KBM-7 (cell line): Measurements from ENCODE around the gene CD300LD.
"Not testable (repeated sequence)": the region's sequence is repeated elsewhere in the genome, so short reads cannot be mapped to it uniquely, and the experiment has no call there.

ENCODE experiments used
- DNase-seq: peaks from one replicate; pipeline ENCODE4 v3.0.0-alpha.2; 2015
- in situ Hi-C: fragments of 300-500 bp; cut with MboI; formaldehyde crosslinking; loops from 2 replicates; pipeline ENCODE4 v1.14.3; 2020; ENCODE audit warnings: low sequenced_read_pairs, low pct_unique_long_range_greater_than_20kb, mixed read lengths

The CD300LD gene

GRCh38 chr17:74579900-74580299 lies 12.2 kb downstream of the CD300LD start:
- peak; percentile 16 for DNase-seq
- in situ Hi-C loops, result no loop called here

- DNase-seq, result no peak
- in situ Hi-C loops, result no loop called here
Observed at GRCh38 chr17:74578979-74579378, 13.1 kb downstream of the CD300LD start.

DNA sequence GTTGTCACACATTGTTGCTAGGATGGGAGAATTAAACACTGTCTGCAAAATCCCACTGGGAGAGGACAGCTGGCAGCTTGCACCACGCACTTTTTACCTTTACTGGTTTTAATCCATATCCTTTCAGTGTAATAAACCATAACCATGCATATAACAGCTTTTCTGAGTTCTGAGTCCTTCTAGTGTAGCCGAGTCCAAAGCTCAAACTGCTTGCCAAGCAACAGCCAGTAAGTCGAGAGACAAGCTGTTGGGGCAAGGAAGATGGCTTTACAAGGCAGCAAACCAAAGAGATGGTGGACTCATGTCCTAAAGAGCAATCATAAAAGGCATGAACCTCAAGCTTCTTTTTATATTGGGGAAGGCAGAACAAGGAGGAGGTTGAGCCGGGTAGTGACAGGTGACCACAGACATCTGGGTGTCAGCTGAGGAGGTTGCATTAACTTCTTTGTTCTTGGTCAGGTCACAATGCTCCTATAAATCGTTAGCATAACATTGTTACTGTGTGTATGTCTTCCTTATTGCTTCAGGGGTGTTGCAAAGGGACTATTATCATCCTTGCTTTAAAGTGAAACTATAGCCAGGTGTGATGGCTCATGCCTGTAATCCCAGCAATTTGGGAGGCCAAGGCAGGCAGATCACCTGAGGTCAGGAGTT lies 17.5 kb downstream of the CD300LD start:
- DNase-seq, result no peak
- in situ Hi-C loops, result no loop called here

- in situ Hi-C loops, DNase-seq: not testable (repeated sequence)
Observed at GRCh38 chr17:74573635-74574034, 18.4 kb downstream of the CD300LD start.

DNA sequence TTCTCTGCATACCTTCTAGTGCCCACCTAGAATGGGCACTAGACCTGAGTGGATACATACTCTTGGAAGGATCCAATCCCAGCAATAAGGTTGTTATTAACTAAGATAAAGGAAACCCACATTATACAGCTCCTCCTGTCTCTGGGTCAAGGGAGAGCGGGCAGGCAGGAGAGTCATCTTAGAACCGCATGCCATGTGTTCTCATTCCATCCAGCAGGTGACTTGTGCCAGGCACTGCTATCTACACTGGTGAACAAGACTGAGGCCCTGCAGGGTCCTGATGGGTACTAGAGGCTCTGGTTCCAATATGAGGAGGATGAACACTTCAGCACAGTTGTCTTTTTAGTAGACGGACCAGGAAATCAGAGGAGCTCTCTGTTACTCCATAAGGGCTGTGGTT lies 18.9 kb downstream of the CD300LD start:
- no peak for DNase-seq
- in situ Hi-C loops, result no loop called here

DNA sequence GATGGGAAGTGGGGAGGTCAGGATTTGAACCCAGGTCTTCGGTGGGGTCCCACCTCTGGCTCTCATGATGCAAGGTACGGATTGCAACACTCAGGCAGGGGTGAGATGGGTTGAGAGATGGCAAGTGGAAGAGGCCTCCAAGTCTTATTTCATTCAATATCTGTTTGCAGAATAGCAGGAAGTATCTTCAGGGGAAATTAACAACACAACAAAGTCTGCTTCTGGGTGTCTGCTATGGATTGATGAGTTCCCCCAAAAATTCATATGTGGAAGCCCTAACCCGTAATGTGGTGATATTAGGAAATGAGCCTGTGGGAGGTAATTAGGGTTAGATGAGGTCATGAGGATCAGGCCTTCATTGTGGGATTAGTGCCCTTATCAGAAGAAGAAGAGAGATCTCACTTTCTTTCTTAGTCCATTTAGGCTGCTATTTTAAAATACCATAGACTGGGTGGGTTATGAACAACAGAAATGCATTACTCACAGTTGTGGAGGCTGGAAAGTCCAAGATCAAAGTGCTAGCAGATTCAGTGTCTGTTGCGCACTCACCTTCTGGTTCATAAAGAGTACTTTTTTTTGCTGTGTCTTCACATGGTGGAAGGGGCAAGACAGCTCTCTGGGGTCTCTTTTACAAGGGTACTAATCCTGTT lies 20.3 kb downstream of the CD300LD start:
- no peak for DNase-seq
- in situ Hi-C loops, result no loop called here

DNA sequence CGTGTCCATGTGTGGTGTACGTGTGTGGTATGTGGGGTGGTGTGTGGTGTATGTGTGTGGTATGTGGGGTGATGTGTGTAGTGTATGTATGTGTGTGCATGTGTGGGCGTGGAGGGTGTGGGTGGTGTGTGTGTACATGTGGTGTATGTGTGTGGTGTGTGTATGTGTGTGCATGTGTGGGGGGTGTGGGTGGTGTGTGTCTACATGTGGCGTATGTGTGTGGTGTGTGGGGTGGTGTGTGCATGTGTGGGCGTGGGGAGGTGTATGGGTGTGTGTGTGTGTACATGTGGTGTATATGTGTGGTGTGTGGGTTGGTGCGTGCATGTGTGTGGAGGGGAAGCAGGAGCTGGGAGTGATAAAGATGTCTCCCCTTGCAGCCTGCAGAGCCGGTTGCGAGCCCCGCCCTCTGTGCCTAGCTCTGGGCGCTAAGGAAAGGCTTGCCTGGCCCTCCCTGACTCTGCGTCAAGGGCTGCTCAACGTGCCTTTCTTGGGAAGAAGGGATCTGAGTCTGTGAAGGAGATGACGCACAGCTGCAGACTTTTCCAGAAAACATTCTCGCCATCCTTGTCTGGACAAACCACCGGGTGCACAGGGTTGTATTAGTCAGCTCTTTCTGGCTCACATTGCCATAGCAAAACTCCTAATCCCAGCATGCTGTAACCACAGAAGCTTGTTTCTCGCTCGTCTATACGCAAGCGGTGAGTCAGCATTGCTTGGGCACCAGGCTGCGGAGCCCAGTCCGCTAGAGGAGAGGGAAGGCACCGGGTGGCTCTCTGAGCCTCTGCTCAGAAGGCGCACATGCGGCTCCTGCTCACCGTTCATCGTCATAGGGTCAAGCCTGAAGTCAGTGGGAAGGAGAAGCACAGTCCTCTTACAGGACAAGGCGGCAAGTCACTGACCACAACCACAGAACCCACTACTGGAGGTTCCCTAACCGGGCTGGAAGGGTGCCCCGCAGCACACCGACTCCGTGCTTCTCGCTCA lies 22.8 kb downstream of the CD300LD start:
- in situ Hi-C loops, result no loop called here

DNA sequence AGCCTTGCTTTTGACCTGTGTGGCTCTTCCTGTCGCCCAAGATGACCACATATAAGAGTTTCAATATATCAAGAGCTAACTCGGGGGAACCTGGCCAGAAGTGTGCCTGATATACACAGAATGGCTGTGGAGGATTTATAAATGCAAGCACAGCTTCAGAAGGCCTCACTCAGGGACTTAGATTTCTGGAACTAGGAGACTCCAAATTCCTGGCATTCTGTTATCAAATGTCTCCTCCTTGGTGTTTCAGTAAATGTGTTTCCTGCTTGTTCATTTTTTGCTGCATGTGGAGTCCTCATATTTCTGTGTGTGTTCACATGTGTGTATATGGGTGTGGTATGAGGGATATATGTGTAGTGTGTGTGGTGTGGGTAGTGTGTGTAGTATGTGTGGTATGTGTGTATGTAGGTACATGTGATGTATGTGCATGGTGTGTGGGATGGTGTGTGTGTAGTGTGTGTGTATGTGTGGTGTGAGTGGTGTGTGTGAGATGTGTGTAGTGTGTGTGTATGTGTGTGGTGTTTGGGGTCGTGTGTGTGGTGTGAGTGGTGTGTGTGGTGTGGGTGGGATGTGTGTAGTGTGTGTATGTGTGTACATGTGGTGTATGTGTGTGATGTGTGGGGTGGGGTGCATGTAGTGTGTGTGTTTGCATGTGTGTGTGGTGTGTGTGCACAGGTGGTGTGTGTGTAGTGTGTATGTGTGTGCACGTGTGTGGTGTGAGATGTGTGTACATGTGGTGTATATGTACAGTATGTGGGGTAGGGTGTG lies 23.8 kb downstream of the CD300LD start:
- no peak for DNase-seq
- in situ Hi-C loops, result no loop called here

More for the DNA sequence above, 22.8 kb downstream of the CD300LD start:
- DNase-seq, result peak; percentile 66

DNA sequence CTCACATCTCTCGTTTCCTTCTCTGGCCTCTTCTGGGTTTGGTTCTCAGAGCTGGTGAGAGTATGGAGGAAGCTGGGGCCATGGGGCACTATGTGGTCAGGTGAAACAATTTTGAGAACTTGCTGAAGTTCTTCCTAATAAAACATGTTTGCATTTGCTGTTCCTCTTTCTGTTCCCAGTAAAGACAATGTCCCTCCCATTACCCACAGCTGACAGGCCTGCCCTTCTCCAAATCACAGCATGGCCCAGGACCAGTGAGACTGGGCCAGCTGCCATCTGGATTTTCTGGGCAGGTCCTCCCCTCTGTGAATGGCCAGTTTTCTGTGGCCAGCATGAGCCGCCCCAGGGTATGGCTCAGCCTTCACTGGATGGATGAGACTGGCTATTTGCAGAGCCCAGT lies 24.7 kb downstream of the CD300LD start, which contains the start of gene CD300H:
Gene CD300H (minus strand): TSS at position 113 of the 400 bp plus-strand sequence.
- DNase-seq, result peak; percentile 14
- in situ Hi-C loops, result no loop called here

DNA sequence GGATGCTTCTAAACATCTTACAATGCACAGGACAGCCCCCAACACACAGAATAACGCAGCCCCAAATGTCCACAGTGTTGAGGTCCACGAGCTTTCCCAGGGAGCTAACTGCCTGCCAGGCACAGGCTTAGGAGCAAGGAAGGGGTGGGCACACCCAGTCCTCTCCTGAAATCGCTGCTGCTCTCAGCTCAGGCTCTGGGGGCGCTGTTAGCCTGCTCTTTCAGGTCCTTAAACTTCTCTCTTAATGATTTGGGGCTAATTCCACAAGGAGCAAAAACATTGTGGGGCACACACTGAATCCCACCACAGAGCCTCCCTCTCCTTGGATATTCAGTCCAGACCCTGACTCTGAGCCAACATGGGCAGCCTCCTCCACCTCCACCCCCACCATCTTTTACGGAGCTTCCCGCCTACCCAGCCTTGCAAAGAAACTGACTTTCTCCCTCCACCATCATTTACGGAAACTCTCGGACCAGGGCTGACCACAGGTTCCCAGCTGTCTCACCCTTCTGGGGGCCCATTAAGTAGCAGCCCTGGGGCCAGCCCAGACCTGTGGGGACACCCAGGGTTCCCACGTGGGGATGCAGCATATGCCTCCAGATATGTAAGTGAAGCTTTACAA lies 25.8 kb downstream of the CD300LD start:
- DNase-seq, result peak; percentile 54
- in situ Hi-C loops, result no loop called here

DNA sequence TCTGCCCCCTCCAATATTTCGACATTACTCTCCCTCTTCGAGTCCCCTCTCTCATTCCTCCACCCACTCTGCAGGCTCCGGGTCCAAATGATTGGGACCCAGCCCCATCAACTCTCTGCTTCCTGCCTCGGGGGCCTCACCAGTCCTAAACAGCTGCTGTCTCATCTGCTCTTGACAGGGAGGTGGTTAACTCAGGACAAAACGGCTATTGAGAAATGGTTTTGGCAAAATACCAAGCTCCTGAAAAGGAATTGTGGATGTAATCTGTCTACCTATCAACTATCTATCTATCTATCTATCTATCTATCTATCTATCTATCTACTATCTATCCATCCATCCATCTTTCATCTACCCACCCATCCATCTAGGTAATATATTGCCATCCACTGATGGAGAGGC lies 27.0 kb downstream of the CD300LD start:
- in situ Hi-C loops, result no loop called here
- no peak for DNase-seq

- in situ Hi-C loops, result no loop called here
- DNase-seq, result no peak
Observed at GRCh38 chr17:74563358-74563757, 28.7 kb downstream of the CD300LD start.

DNA sequence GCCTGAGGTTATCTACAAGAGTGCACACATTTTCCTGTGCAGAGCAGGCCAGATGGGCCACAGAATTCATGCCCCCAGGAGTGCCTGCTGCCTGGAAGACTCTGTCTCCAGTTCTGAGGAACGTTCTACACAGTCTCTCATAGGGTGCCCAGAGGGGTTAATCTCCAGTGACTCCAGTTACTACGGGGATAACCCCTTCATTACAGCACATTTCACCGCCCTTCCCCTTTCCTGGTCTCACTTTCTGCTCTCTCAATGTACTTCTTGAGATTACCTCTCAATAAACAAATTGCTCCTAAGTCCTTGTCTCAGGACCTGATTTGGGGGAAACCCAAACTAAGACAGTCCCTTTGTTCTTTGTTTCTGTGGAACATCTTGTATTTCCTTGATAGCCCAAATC lies 30.5 kb downstream of the CD300LD start:
- in situ Hi-C loops, result no loop called here
- DNase-seq, result no peak

- in situ Hi-C loops, result no loop called here
- DNase-seq, result no peak
Observed at GRCh38 chr17:74558882-74559519, 33.1 kb downstream of the CD300LD start.

DNA sequence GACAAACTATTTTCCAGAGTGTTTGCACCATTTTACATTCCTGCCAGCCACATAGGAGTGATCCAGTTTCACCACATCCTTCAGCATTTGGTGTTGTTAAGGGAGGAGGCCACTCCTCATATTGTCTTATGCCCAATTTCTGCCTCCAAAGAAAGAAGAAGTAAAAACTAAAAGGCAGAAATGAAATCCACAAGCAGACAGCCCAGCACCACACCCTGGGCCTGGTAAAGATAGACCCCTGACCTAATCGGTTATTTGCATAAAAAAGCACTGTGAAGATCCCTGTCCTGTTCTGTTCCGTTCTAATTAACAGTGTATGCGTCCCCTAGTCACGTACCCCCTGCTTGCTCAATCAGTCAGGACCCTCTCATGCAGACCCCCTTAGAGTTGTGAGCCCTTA lies 33.7 kb downstream of the CD300LD start:
- in situ Hi-C loops, DNase-seq: not testable (repeated sequence)

GRCh38 chr17:74555427-74555940 lies 36.6 kb downstream of the CD300LD start:
- in situ Hi-C loops, result no loop called here
- DNase-seq, result no peak

DNA sequence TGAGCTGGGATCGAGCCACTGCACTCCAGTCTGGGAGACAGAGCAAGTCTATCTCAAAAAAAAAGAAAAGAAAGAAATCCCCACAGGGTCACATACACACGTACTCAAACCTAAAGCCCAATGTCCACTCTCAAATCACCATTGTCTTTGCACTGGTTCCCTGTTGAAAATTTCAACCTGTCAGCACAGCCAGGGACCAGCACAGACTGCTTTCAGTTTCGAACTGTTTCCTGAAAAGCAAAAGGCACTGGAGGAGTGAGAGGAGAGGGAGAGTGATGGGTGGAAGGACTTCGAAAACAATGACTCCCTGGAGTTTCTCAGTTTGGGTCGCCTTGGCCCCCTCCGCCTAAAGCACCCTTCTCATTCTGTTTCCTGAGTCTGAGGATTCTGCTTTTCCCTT lies 37.2 kb downstream of the CD300LD start:
- in situ Hi-C loops, result no loop called here
- no peak for DNase-seq

GRCh38 chr17:74552037-74552436 lies 40.0 kb downstream of the CD300LD start:
- DNase-seq, result no peak
- in situ Hi-C loops, result no loop called here
